Neural progenitor cell (in vitro differentiated cells): ENCODE data around the gene EFEMP1.

Experiments used
- CTCF ChIP-seq: fragments of 200-600 bp; sonication (generic); IDR thresholded peaks from 2 replicates; pipeline ENCODE4 v1.5.1; 2017; ENCODE audit warnings: antibody characterized with exemption, mild to moderate bottlenecking
- EZH2 ChIP-seq: fragments of 200-600 bp; sonication (generic); IDR thresholded peaks from 2 replicates; pipeline ENCODE4 v1.6.1; 2017; ENCODE audit warnings: antibody characterized with exemption, mild to moderate bottlenecking, moderate library complexity
- EZH2phosphoT487 ChIP-seq: fragments of 200-600 bp; sonication (generic); IDR thresholded peaks from 2 replicates; pipeline ENCODE4 v1.6.1; 2017; ENCODE audit warnings: antibody characterized with exemption

GRCh38 chr2:55887901-55888624 lies 35.5 kb downstream of the EFEMP1 start:
- no peak for TF ChIP-seq CTCF
- TF ChIP-seq EZH2 = no peak
- TF ChIP-seq EZH2phosphoT487 = no peak
